ENCODE results near the gene SLC9A3. TPM values are rescaled to one million over a fixed set of nuclear protein-coding genes. Genes with fewer than 3 reads are reported as not detected.

SLC9A3 gene
- total and polyA plus RNA-seq, 2 of the 13 experiments (the other 11 are each of a cell fraction or from before 2014, with no cell fraction given): 1.5 to 1.8 TPM

DNA sequence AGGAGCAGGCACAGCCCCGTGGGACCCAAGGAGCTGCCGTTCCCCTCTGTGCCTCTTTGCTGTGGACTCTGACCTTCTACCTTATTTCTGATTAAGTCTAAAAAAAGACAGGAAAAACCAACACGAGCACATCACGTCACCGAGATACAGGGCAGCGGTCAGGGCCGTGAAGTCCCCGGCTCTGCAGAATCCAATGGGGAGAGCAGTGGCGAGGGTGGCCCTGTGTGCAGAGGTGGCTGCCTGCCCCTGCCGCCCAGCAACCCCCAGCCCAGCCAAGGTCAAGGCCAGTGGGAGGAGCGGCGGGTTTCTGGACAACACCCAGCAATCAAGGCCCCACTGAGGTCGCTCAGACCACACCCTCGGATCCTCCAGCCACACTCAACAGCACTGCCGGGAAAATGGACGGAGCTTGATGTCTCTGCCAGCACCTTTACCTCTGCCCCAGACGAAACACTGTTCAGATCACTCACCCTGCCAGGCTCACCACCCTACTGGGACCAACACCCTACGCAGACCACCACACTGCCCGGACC lies 32.7 kb upstream of the SLC9A3 start (continued):
- TF ChIP-seq, protein P1, sequence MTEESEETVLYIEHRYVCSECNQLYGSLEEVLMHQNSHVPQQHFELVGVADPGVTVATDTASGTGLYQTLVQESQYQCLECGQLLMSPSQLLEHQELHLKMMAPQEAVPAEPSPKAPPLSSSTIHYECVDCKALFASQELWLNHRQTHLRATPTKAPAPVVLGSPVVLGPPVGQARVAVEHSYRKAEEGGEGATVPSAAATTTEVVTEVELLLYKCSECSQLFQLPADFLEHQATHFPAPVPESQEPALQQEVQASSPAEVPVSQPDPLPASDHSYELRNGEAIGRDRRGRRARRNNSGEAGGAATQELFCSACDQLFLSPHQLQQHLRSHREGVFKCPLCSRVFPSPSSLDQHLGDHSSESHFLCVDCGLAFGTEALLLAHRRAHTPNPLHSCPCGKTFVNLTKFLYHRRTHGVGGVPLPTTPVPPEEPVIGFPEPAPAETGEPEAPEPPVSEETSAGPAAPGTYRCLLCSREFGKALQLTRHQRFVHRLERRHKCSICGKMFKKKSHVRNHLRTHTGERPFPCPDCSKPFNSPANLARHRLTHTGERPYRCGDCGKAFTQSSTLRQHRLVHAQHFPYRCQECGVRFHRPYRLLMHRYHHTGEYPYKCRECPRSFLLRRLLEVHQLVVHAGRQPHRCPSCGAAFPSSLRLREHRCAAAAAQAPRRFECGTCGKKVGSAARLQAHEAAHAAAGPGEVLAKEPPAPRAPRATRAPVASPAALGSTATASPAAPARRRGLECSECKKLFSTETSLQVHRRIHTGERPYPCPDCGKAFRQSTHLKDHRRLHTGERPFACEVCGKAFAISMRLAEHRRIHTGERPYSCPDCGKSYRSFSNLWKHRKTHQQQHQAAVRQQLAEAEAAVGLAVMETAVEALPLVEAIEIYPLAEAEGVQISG (CRISPR knock-in tag; IDR thresholded peaks at IDR 0.05): no peak
- TF ChIP-seq ZNF562 (CRISPR knock-in tag; IDR thresholded peaks at IDR 0.05; ENCODE audit: borderline replicate concordance): no peak
- TF ChIP-seq CCAR2 (optimal IDR thresholded peaks at IDR 0.05; ENCODE audit: low read depth, low read length): no peak
- TF ChIP-seq, protein P2, sequence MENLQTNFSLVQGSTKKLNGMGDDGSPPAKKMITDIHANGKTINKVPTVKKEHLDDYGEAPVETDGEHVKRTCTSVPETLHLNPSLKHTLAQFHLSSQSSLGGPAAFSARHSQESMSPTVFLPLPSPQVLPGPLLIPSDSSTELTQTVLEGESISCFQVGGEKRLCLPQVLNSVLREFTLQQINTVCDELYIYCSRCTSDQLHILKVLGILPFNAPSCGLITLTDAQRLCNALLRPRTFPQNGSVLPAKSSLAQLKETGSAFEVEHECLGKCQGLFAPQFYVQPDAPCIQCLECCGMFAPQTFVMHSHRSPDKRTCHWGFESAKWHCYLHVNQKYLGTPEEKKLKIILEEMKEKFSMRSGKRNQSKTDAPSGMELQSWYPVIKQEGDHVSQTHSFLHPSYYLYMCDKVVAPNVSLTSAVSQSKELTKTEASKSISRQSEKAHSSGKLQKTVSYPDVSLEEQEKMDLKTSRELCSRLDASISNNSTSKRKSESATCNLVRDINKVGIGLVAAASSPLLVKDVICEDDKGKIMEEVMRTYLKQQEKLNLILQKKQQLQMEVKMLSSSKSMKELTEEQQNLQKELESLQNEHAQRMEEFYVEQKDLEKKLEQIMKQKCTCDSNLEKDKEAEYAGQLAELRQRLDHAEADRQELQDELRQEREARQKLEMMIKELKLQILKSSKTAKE (CRISPR knock-in tag; IDR thresholded peaks at IDR 0.05; ENCODE audit: borderline replicate concordance): peak; percentile 79
- no peak for TF ChIP-seq HMGXB3 (CRISPR knock-in tag; IDR thresholded peaks at IDR 0.05; ENCODE audit: borderline replicate concordance)
- no peak for TF ChIP-seq KLF13 (CRISPR knock-in tag; IDR thresholded peaks at IDR 0.05)
- no peak for TF ChIP-seq FIP1L1 (IDR thresholded peaks at IDR 0.05; ENCODE audit: borderline replicate concordance, insufficient read depth, low read depth, low read length)
- TF ChIP-seq, protein P3, sequence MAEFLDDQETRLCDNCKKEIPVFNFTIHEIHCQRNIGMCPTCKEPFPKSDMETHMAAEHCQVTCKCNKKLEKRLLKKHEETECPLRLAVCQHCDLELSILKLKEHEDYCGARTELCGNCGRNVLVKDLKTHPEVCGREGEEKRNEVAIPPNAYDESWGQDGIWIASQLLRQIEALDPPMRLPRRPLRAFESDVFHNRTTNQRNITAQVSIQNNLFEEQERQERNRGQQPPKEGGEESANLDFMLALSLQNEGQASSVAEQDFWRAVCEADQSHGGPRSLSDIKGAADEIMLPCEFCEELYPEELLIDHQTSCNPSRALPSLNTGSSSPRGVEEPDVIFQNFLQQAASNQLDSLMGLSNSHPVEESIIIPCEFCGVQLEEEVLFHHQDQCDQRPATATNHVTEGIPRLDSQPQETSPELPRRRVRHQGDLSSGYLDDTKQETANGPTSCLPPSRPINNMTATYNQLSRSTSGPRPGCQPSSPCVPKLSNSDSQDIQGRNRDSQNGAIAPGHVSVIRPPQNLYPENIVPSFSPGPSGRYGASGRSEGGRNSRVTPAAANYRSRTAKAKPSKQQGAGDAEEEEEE (CRISPR knock-in tag; IDR thresholded peaks at IDR 0.05; ENCODE audit: borderline replicate concordance): no peak
- TF ChIP-seq NFYB (CRISPR knock-in tag; IDR thresholded peaks at IDR 0.05): no peak
- no peak for TF ChIP-seq MLLT10 (CRISPR knock-in tag; IDR thresholded peaks at IDR 0.05)
- no peak for TF ChIP-seq ZNF350 (CRISPR knock-in tag; IDR thresholded peaks at IDR 0.05; ENCODE audit: borderline replicate concordance, low read depth)
- no peak for TF ChIP-seq ZNF800 (CRISPR knock-in tag; IDR thresholded peaks at IDR 0.05)
- no peak for TF ChIP-seq MYNN (CRISPR knock-in tag; IDR thresholded peaks at IDR 0.05; ENCODE audit: low read depth)
- TF ChIP-seq, protein P4, sequence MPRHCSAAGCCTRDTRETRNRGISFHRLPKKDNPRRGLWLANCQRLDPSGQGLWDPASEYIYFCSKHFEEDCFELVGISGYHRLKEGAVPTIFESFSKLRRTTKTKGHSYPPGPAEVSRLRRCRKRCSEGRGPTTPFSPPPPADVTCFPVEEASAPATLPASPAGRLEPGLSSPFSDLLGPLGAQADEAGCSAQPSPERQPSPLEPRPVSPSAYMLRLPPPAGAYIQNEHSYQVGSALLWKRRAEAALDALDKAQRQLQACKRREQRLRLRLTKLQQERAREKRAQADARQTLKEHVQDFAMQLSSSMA (CRISPR knock-in tag; IDR thresholded peaks at IDR 0.05): no peak
- TF ChIP-seq ZNF207 (IDR thresholded peaks at IDR 0.05; ENCODE audit: borderline replicate concordance): no peak

Measured in HepG2 (cell line).